AG10803 (cell line): Measurements from ENCODE around the gene TMEM236.

Experiments
- DNase-seq: peaks from one replicate; pipeline ENCODE4 v3.0.0; 2010; ENCODE audit warnings: low read depth
- H3K4me3 ChIP-seq: 2 replicates; pipeline ENCODE4 v1.5.1; 2011; ENCODE audit warnings: mild to moderate bottlenecking, low read length, control low read depth
- CTCF ChIP-seq: conservative IDR thresholded peaks from 2 replicates; pipeline ENCODE4 v1.5.1; 2011; ENCODE audit warnings: mild to moderate bottlenecking, low read length, control low read depth, inconsistent platforms

TMEM236 gene

GRCh38 chr10:17740668-17741067, 11.3 kb upstream of the TMEM236 start:
- H3K4me3 ChIP-seq = no peak overlapping the region
- TF ChIP-seq CTCF = no peak
- no peak for DNase-seq

GRCh38 chr10:17742918-17743317, 9.1 kb upstream of the TMEM236 start:
- DNase-seq = peak; percentile 56
- peak; percentile 90 for TF ChIP-seq CTCF
- peak overlapping the region; percentile 48 for H3K4me3 ChIP-seq

- no peak overlapping the region for H3K4me3 ChIP-seq
- DNase-seq = no peak
- no peak for TF ChIP-seq CTCF
Measured at GRCh38 chr10:17743437-17743836, 8.6 kb upstream of the TMEM236 start.

- no peak overlapping the region for H3K4me3 ChIP-seq
- no peak for TF ChIP-seq CTCF
- DNase-seq = no peak
Measured at GRCh38 chr10:17744341-17744861, 7.6 kb upstream of the TMEM236 start.

- no peak overlapping the region for H3K4me3 ChIP-seq
- no peak for TF ChIP-seq CTCF
- DNase-seq = peak; percentile 49
Measured at GRCh38 chr10:17747883-17748550, 4.0 kb upstream of the TMEM236 start.

GRCh38 chr10:17749890-17750289, 2.1 kb upstream of the TMEM236 start:
- DNase-seq = no peak
- TF ChIP-seq CTCF = no peak
- H3K4me3 ChIP-seq = no peak overlapping the region

GRCh38 chr10:17756557-17757217, 4.7 kb downstream of the TMEM236 start:
- DNase-seq = peak; percentile 9
- no peak overlapping the region for H3K4me3 ChIP-seq
- no peak for TF ChIP-seq CTCF
